NCI-H524 (cell line): ENCODE measurements around the gene LYRM7.
A peak's percentile ranks its signal among the peaks of the same experiment; 100 is the strongest.
"Not testable (repeated sequence)": the region's sequence is repeated elsewhere in the genome, so short reads cannot be mapped to it uniquely, and the experiment has no call there.

ENCODE experiments used
- DNase-seq, 2 experiments: peaks; one replicate each; lab custom pipeline; 2025; lab: John Stamatoyannopoulos, UW

Gene LYRM7

DNA sequence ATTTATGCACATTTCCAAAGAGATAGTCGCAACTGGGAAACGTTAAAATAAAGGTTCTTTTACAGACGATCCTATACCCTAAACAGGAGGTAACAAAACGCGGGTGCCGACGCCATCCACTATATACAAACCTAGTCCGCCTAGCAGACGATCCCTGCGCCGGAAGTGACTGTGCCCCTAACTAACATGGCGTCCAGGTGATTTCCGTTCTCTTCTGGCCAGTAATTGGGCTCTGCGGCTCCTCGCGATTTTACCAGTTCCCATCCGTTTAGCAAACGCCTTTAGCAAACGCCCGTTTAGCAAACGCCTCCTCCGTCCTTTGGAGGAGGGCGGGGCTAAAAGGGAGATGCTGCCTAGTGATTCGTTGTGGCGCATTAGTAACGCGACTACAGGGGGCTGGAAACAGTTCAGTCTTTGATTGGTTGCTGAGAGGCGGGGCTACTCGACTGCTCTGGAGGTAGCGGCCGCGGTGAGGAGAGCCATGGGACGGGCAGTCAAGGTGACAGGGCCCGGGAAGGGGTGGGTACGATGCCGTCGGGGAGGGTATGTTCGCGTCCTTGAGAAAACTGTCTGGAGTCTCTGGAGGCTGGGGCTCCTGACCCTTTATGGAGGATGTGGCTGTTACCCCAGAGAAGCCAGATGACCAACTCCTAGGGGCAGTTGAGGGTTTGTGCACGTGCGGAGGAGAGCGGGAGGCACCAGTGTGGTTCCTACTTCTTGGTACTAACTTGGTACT is at the start of gene LYRM7:
Gene LYRM7, plus strand, starts transcription at position 405 of the 736 bp plus-strand sequence. Its CDS starts 77 bp downstream, at position 482.
- peak; percentile 98 to 99 for DNase-seq

DNA sequence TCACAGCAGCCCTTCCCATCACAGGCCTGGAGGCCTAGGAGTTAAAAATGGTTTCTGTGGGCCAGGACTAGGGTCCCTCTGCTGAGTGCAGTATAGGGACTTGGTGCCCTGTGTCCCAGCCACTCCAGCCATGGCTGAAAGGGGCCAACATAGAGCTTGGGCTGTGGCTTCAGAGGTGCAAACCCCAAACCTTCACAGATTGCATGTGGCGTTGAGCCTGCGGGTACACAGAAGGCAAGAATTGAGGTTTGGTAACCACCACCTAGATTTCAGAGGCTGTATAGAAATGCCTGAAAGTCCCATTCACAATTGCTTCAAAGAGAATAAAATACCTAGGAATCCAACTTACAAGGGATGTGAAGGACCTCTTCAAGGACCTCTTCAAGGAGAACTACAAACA is 43.5 kb upstream of the LYRM7 start:
- not testable (repeated sequence) for DNase-seq

DNA sequence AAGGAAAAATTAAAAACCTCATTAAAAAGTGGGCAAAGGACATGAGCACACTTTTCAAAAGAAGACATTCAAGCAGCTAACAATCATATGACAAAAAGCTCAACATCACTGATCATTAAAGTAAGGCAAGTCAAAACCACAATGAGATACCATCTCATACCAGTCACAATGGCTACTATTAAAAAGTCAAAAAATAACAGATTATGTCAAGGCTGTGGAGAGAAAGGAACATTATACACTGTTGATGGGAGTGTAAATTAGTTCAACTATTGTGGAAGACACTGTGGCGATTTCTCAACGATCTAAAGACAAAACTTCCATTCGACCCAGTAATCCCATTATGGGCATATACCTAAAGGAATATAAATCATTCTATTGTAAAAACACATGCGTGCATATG is 41.4 kb upstream of the LYRM7 start:
- DNase-seq: no peak

DNA sequence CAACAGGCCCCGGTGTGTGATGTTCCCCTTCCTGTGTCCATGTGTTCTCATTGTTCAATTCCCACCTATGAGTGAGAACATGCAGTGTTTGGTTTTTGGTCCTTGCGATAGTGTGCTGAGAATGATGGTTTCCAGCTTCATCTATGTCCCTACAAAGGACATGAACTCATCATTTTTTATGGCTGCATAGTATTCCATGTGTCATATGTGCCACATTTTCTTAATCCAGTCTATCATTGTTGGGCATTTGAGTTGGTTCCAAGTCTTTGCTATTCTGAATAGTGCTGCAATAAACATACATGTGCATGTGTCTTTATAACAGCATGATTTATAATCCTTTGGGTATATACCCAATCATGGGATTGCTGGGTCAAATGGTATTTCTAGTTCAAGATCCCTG is 37.7 kb upstream of the LYRM7 start:
- DNase-seq: not testable (repeated sequence)

- not testable (repeated sequence) for DNase-seq
Observed at GRCh38 chr5:131138406-131138805, 32.3 kb upstream of the LYRM7 start.

DNA sequence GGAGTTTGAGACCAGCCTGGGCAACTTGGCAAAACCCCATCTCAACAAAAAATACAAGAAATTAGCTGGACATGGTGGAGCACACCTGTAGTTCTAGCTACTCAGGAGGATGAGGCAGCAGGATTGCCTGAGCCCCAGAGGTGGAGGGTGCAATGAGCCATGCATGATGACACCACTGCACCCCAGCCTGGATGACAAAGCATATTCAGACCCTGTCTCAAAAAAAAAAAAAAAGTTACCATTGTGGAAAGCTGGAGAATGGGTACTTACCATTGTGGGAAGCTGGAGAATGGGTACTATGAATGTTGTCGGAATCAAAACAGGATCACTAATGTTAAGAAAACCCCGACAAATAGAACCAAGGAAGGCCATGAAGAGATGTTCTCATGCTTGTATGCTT is 31.4 kb upstream of the LYRM7 start:
- no peak for DNase-seq

- no peak for DNase-seq
Observed at GRCh38 chr5:131142970-131143617, 27.6 kb upstream of the LYRM7 start.

- DNase-seq: no peak
Observed at GRCh38 chr5:131147258-131147657, 23.5 kb upstream of the LYRM7 start.

DNA sequence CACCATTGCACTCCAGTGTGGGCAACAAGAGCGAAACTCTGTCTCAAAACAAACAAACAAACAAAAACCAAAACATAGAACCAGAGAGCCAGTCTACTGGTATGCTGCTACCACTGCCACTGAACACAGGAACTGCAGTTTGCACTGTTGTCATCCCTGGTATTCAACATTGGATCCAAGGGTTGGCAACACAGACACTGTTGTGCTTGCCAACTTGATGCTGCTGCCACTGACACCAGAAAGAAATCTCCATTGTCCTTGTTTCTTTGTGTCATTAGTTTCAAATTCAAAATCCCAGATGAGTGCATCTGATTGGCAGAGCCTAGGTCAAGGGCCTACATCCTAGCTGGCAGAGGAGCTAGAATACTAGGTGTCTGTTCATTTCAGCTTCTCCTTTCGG is 21.9 kb upstream of the LYRM7 start:
- DNase-seq: no peak

DNA sequence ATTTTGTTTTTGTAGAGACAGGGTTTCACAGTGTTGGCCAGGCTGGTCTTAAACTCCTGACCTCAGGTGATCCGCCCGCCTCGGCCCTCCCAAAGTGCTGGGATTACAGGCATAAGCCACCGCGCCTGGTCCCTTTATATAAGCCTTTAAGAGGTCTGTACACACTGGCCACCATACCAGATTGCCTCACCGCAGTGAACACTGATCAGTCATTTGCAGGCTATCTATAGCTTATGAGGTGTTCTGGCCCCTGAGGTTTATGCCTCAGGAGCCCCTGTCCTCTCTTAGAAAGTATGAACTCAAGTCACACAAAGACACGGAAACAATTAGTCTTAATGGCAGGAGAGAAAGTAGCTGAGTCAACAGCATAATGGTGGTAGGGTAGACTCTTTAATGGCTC is 20.3 kb upstream of the LYRM7 start:
- no peak for DNase-seq

- no peak for DNase-seq
Observed at GRCh38 chr5:131151216-131151615, 19.5 kb upstream of the LYRM7 start.

- no peak for DNase-seq
Observed at GRCh38 chr5:131156385-131156784, 14.4 kb upstream of the LYRM7 start.

GRCh38 chr5:131156957-131157356 is 13.8 kb upstream of the LYRM7 start:
- DNase-seq: no peak

GRCh38 chr5:131160134-131160533 is 10.6 kb upstream of the LYRM7 start:
- DNase-seq: no peak

DNA sequence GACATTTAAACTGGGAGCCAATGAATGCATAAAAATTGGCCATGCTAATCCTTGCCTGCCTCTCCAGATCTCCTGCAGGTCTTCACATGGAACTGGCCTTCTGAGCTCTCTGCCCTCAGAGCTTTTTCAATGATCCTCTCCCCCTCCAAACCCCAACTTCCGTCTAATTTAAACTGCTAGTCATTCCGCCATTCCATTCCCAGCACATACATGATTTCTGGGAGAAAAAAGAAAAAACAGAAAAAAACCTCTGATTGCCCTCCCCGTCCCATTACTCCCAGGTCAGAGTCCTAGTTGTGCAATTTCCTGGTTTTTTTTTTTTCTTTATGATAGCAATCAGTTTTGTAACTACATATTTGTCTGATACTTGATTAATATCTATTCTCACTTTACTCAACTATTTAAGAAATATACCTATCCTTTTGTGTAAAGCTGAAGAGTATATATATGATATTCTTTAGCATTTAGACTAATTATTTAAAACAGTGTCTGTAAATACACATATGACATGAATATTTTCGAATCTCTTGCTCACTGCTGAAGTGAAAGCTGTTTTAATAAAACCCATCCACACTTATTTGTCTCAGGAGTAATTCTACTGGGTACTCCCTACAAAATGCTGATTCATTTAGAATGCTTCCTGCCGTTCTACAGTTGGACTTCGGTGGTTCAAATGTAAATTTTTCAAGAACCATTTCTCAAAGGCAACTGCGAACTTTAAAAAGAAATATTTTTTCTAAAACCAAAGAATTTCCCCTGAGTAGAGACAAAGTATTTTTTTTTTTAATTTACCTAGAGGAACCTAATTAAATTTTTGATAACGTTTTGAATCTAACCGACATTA is 7.2 kb upstream of the LYRM7 start:
- no peak for DNase-seq

GRCh38 chr5:131164191-131165118 is 6.3 kb upstream of the LYRM7 start:
- DNase-seq: peak; percentile 30 to 61

DNA sequence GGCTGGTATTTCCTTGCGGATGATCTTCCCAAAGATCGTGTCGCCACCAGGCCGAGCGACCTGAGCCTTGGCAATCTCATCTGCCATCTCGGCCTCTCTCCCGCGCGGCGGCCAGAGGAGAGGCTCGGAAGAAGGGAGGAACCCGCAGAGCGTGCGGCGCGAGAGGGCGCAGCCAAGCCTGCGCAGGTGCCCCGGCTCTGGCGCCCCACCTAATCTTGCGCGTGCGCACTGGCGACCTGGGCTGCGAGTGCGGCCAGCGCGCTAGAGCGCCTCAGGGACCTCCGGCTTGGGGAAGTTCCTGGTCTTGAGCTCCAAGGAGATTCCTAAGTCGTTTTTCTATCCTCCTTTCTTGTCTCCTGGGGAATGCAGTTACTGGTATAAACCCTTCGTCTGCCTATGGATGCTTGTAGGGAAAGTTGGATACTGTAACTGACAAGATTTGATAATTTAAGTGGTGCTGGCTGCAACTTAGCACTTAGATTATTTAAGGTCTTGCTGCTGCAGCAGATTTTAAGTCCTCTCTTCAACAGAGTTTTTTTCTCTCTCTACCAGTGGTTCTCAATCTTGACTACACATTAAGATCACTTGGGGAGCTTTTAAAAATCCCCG is 5.5 kb upstream of the LYRM7 start, which contains the start of gene HINT1:
Gene HINT1, minus strand, starts transcription at position 138 of the 609 bp plus-strand sequence. Its CDS starts 51 bp downstream, at position 87.
- peak; percentile 82 to 88 for DNase-seq

DNA sequence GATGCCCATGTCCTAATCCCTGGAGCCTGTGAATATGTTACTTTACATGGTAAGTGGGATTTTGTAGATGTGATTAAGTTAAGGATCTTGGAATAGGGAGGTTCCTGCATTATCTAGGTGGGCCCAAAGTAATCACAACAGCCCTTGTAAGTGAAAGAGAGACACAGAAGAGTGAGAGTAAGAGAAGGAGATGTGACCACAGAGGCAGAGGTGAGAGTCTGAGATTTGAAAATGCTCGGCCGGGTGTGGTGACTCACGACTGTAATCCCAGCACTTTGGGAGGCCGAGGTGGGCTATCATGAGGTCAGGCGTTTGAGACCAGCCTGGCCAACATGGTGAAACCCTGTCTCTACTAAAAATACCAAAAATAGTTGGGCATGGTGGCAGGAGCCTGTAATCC is 3.1 kb upstream of the LYRM7 start:
- DNase-seq: no peak

GRCh38 chr5:131169810-131170539 is 769 bp upstream of the LYRM7 start:
- DNase-seq: no peak

DNA sequence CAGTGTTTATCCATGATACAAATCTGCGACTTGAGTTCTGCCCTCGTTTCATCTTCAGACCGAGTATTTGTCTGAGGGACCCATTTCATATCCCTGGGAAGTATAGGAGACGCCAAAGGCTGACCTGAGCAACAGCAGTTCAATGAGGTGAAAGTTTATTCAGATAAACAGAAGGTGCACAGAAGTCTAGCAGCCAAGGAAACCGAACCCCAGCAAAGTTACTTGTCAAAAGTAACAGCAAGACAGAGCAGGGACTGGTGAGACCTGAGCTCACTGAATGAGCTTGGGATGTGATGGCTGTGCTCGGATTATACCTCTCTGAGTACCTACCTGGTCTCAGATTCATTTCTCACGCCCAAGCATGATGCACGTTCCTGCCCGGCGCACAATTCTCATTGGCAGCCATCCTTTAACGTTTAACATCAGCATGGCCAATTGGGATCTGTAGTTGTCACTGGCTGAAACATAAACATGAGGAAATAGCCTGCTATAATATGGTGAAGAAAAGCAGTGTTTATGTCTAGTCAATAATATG is 599 bp downstream of the LYRM7 start:
- DNase-seq: peak in 1 of 2 experiments; percentile 39
